ENCODE measurements around the gene FCER2.
"Not testable (repeated sequence)": the region's sequence is repeated elsewhere in the genome, so short reads cannot be mapped to it uniquely, and the experiment has no call there.

The FCER2 gene, protein sequence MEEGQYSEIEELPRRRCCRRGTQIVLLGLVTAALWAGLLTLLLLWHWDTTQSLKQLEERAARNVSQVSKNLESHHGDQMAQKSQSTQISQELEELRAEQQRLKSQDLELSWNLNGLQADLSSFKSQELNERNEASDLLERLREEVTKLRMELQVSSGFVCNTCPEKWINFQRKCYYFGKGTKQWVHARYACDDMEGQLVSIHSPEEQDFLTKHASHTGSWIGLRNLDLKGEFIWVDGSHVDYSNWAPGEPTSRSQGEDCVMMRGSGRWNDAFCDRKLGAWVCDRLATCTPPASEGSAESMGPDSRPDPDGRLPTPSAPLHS

DNA sequence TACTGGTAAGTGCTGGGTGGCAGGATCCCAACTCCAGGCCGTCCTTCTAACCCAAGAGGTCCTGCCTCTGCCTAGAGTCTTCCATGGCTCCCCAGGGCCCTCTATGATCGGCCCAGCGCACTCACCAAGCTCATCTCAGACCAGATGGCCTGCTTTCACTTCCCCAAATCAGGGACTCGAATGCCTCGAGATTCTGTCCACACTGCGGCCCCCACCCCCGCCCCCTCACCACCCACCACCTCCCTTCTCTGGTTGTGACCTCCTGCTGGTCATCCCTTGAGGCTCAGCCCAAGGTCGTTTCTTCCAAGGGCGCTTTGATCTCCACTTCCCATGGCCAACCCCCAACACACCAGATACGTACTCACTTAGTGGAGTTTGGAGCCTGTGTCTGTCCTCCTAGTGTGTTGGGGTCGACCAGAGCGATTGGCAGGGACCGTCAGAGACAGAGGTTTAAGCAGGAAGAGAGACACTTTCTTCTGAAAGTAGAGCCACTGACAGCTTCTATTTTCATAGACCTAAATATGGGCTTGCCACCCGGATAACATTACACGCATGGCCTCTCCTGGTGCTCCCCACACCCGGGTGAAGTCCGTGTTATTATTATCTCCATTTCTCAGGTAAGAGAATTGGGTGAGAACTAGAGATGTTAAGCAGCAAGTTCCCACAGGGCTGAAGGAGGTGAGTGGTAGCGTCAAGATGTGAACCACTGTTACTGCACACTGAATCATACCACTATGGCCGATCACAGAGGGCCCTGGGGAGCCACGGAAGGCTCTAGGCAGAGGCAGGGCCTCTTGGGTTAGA, at the start of gene FCER2:
TSS of gene FCER2 (minus strand) at position 478 of the 804 bp plus-strand sequence. CDS start 2,371 bp downstream, outside the sequence.
- TF ChIP-seq, protein P1, sequence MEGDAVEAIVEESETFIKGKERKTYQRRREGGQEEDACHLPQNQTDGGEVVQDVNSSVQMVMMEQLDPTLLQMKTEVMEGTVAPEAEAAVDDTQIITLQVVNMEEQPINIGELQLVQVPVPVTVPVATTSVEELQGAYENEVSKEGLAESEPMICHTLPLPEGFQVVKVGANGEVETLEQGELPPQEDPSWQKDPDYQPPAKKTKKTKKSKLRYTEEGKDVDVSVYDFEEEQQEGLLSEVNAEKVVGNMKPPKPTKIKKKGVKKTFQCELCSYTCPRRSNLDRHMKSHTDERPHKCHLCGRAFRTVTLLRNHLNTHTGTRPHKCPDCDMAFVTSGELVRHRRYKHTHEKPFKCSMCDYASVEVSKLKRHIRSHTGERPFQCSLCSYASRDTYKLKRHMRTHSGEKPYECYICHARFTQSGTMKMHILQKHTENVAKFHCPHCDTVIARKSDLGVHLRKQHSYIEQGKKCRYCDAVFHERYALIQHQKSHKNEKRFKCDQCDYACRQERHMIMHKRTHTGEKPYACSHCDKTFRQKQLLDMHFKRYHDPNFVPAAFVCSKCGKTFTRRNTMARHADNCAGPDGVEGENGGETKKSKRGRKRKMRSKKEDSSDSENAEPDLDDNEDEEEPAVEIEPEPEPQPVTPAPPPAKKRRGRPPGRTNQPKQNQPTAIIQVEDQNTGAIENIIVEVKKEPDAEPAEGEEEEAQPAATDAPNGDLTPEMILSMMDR (IDR thresholded peaks at IDR 0.05; ENCODE audit: extremely low read depth, insufficient read depth, missing control alignments): no peak
- in situ Hi-C loops (cut with MboI; ENCODE audit: low pct_unique_long_range_greater_than_20kb, low sequenced_read_pairs, unreplicated experiment): loop anchor here (10.0 kb wide), 1 partner anchor 93 kb away; no protein-coding TSS in a partner anchor
- peak; percentile 77 for DNase-seq (ENCODE audit: low spot score)

DNA sequence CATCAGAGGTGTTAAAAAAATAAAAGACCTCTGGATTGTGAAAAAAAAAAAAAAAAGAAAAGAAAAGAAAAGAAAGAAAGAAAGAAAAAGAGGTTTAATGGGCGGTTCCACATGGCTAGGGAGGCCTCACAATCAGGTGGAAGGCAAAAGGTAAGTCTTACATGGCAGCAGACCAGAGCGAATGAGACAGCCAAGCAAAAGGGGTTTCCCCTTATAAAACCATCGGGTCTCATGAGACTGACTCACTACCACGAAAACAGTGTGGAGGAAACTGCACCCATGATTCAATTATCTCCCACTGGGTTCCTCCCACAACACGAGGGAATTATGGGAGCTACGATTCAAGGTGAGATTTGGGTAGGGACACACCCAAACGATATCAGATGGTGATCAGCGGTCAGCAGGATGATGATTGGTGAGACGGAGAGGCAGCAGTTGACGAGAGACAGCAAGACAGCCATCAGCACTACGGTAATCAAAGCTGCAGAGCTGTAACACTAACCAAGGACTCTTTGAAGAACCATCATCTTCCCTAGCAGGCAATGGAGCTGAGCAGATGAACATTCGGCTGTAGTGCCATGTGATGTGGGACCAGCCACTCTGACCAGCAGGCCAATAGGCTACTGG, 49.3 kb upstream of the FCER2 start:
- DNase-seq (ENCODE audit: low spot score): no peak
- TF ChIP-seq, protein P1 (IDR thresholded peaks at IDR 0.05; ENCODE audit: extremely low read depth, insufficient read depth, missing control alignments): no peak
- in situ Hi-C loops (cut with MboI; ENCODE audit: low pct_unique_long_range_greater_than_20kb, low sequenced_read_pairs, unreplicated experiment): no loop called here

DNA sequence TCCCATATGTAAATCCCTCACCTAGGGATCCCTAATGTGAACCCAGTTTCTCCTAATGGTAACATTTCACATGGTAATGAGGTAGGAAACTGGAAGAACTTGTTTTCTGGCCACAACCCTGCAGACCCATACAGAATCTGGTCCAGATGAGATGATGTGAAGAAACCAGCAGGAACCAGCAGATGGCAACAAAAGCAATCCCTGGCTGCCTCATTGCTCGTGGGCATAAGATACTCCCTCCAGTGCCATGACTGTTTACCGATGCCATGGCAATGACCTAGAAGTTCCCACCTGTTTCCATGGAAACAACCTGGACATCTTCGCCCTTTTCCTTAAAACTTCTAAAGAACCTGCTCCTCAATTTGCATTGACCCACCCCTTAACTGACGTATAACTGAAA, 46.8 kb upstream of the FCER2 start:
- TF ChIP-seq, protein P1 (IDR thresholded peaks at IDR 0.05; ENCODE audit: extremely low read depth, insufficient read depth, missing control alignments): no peak
- no peak for DNase-seq (ENCODE audit: low spot score)
- in situ Hi-C loops (cut with MboI; ENCODE audit: low pct_unique_long_range_greater_than_20kb, low sequenced_read_pairs, unreplicated experiment): no loop called here

DNA sequence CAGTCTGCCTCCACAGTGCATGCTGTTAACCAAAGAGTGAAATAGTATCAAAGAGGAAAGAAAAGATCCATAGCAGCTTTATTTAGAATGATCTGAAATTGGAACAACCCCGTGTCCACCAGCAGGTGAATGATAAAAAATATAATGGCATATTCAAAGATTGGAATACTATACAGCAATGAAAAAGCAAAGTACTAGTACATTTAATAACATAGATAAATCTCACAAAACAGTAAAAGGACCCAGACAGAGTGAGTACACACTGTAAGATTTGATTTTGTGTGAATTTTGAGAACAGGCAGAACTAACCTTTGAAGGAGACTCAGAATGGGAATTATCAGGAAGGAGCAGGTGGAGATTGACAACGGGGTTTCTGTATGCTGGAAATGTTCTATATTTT, 46.2 kb upstream of the FCER2 start:
- no peak for DNase-seq (ENCODE audit: low spot score)
- TF ChIP-seq, protein P1 (IDR thresholded peaks at IDR 0.05; ENCODE audit: extremely low read depth, insufficient read depth, missing control alignments): no peak
- in situ Hi-C loops (cut with MboI; ENCODE audit: low pct_unique_long_range_greater_than_20kb, low sequenced_read_pairs, unreplicated experiment): no loop called here

DNA sequence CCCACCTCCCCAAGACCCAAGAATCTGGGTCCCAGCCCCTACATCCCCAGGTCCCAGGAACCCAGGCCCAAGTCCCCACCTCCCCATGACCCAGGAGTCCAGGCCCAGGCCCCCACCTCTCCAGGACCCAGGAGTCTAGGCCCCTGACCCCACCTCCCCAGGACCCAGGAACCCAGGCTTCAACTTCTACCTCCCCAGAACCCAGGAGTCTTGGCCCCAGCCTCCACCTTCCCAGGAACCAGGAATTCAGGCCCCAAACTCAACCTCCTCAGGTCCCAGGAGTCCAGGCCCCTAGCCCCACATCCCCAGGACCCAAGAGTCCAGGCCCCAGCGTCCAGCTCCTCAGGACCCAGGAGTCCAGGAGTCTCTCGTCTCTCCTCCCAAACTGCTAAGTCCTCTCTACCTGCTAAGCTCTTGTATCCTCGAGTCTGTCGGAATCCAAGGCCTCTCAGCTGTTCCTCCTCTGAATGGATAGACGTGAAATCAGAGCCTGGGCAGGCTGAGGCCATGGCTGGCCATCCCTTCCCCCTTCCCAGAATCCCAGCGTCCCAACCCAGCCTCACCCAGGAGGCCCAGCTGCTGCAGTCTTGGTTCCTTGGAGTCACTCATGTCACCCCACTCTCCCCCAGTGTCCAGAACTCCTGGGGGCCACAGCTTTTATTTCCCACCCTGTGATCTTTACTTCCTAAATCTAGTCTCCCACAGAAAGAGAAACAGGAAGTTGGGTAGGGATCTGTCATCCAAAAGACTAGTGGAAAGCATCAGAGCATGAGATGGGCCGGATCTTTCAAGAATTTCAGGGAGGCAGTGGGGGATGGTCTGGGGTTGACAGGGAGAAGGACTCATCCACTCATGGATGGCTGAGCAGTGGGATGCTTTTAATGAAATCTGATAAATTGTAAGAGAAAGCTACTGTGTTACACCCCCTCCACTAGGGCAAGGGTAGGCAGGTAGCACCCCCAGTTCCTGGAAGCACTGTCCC, 45.3 kb upstream of the FCER2 start, which contains the start of gene CD209:
TSS of gene CD209 (minus strand) at position 632 of the 982 bp plus-strand sequence. CDS start at position 609, 23 bp downstream.
- no peak for DNase-seq (ENCODE audit: low spot score)
- in situ Hi-C loops (cut with MboI; ENCODE audit: low pct_unique_long_range_greater_than_20kb, low sequenced_read_pairs, unreplicated experiment): no loop called here

DNA sequence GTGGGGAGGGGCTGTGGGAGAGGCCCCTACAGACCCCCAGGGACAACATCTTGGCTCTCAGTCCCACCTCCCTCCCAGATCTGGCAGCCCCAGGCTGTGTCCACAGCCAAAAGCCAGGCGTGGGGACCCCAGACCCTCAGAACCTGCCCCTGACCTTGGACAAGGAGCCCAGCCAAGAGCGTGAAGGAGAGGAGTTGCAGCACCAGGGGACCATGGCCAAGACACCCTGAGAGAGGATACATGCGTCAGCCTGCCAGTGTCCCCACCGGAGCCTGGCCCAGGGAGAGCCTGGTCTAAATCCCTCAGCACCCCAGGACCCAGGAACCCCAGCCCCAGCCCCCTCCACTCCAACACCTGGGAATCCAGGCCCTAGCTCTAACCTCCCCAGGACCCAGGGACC, 44.4 kb upstream of the FCER2 start:
- DNase-seq (ENCODE audit: low spot score); in situ Hi-C loops (cut with MboI; ENCODE audit: low pct_unique_long_range_greater_than_20kb, low sequenced_read_pairs, unreplicated experiment): not testable (repeated sequence)

More for the DNA sequence above, 45.3 kb upstream of the FCER2 start, which contains the start of gene CD209:
- TF ChIP-seq, protein P1 (IDR thresholded peaks at IDR 0.05; ENCODE audit: extremely low read depth, insufficient read depth, missing control alignments): no peak

Measured in GM13977 (cell line).